ENCODE data around the gene DCAF5.
"Not testable (repeated sequence)": the region's sequence is repeated elsewhere in the genome, so short reads cannot be mapped to it uniquely, and the experiment has no call there.

The DCAF5 gene, protein sequence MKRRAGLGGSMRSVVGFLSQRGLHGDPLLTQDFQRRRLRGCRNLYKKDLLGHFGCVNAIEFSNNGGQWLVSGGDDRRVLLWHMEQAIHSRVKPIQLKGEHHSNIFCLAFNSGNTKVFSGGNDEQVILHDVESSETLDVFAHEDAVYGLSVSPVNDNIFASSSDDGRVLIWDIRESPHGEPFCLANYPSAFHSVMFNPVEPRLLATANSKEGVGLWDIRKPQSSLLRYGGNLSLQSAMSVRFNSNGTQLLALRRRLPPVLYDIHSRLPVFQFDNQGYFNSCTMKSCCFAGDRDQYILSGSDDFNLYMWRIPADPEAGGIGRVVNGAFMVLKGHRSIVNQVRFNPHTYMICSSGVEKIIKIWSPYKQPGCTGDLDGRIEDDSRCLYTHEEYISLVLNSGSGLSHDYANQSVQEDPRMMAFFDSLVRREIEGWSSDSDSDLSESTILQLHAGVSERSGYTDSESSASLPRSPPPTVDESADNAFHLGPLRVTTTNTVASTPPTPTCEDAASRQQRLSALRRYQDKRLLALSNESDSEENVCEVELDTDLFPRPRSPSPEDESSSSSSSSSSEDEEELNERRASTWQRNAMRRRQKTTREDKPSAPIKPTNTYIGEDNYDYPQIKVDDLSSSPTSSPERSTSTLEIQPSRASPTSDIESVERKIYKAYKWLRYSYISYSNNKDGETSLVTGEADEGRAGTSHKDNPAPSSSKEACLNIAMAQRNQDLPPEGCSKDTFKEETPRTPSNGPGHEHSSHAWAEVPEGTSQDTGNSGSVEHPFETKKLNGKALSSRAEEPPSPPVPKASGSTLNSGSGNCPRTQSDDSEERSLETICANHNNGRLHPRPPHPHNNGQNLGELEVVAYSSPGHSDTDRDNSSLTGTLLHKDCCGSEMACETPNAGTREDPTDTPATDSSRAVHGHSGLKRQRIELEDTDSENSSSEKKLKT

DNA sequence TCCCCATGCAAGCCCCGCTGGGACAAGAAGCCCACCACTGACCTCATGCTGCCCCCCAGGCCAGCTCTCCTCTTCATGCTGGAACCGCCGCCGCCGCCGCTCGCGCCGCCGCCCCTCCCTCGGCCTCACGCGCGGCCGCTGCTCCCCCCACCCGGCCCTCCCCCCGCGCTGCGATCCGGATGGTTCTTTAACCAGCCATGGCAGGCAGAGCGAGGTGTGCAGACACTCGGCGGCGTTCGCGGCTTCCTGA lies at the start of gene DCAF5:
Gene DCAF5 (minus strand): TSS at position 218 of the 250 bp plus-strand sequence. CDS start 141 bp downstream, at position 77.
- H3K27me3 Mint-ChIP-seq, result peaks cover 5% of the 10 kb centered on the region
- H3K36me3 Mint-ChIP-seq (ENCODE audit: low read depth), result peaks cover 19% of the 10 kb centered on the region
- peaks cover 38% of the 10 kb centered on the region for H3K4me1 Mint-ChIP-seq (ENCODE audit: low read depth)
- peak within 1 kb of the TSS; percentile 96 for H3K4me3 Mint-ChIP-seq
- peak within 1 kb of the TSS; percentile 94 for H3K27ac Mint-ChIP-seq
- H3K9me3 Mint-ChIP-seq, result no peaks in the 10 kb centered on the region

DNA sequence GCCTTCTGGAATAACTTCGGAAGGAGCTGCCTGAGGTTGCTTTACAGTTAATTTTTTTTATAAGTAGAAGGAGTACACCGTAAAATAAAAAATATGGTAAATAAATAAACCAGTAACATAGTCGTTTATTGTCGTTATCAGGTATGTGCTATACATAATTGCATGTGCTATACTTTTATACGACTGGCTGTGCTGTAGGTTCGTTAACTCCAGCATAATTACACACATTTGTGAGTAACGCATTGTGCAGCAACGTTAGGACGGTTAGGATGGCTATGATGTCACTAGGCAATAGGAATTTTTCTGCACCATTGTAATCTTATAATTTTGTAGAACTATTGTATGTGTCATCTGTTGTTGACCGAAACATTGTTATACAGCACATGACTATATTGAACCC lies 46.9 kb upstream of the DCAF5 start:
- Mint-ChIP-seq H3K27ac (no peak overlapping the region), H3K36me3 (ENCODE audit: low read depth) (no peaks in the 10 kb centered on the region), H3K9me3 (no peaks in the 10 kb centered on the region), H3K27me3 (no peaks in the 10 kb centered on the region), H3K4me3 (no peak overlapping the region), H3K4me1 (ENCODE audit: low read depth) (no peaks in the 10 kb centered on the region)

GRCh38 chr14:69193721-69194120 lies 40.8 kb upstream of the DCAF5 start:
- no peaks in the 10 kb centered on the region for H3K27me3 Mint-ChIP-seq
- no peaks in the 10 kb centered on the region for H3K36me3 Mint-ChIP-seq (ENCODE audit: low read depth)
- no peaks in the 10 kb centered on the region for H3K9me3 Mint-ChIP-seq
- peaks cover 25% of the 10 kb centered on the region for H3K4me1 Mint-ChIP-seq (ENCODE audit: low read depth)
- peak overlapping the region; percentile 33 for H3K4me3 Mint-ChIP-seq
- H3K27ac Mint-ChIP-seq, result no peak overlapping the region

GRCh38 chr14:69191340-69192111 lies 38.6 kb upstream of the DCAF5 start, which contains the start of gene EXD2:
Gene EXD2 (plus strand): TSS chr14:69191498. CDS start chr14:69209471, 17,973 bp downstream.
- Mint-ChIP-seq H3K27ac (peak within 1 kb of the TSS; percentile 77), H3K27me3 (no peaks in the 10 kb centered on the region), H3K4me1 (ENCODE audit: low read depth) (peaks cover 25% of the 10 kb centered on the region), H3K9me3 (no peaks in the 10 kb centered on the region), H3K36me3 (ENCODE audit: low read depth) (no peaks in the 10 kb centered on the region), H3K4me3 (peak within 1 kb of the TSS; percentile 90)

- H3K9me3 Mint-ChIP-seq, result no peaks in the 10 kb centered on the region
- no peaks in the 10 kb centered on the region for H3K36me3 Mint-ChIP-seq (ENCODE audit: low read depth)
- H3K27ac Mint-ChIP-seq, result no peak overlapping the region
- H3K4me1 Mint-ChIP-seq (ENCODE audit: low read depth), result peaks cover 25% of the 10 kb centered on the region
- peak overlapping the region; percentile 90 for H3K4me3 Mint-ChIP-seq
- no peaks in the 10 kb centered on the region for H3K27me3 Mint-ChIP-seq
Observed at GRCh38 chr14:69190191-69190590, 37.3 kb upstream of the DCAF5 start.

DNA sequence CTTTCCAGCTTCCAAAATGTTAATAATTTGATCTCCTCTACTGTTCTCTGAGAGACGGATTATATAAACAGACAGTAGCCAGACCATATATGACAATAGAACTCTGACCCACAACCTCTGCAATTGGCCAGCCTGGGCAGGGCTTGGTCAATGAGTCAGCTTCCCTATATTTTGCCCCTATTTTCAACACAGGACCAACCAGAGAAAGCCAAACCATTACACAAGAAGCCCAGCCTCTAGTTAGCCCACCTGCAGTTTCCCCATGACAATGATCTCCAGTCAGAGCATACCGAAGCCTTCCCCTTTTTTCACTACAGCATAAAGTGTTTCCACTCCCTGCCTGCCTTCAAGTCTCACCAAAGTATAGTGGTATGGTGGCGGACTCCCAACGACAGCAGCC lies 30.8 kb upstream of the DCAF5 start:
- Mint-ChIP-seq H3K27ac (no peak overlapping the region), H3K4me3 (no peak overlapping the region), H3K27me3 (no peaks in the 10 kb centered on the region), H3K9me3 (no peaks in the 10 kb centered on the region), H3K36me3 (ENCODE audit: low read depth) (no peaks in the 10 kb centered on the region), H3K4me1 (ENCODE audit: low read depth) (no peaks in the 10 kb centered on the region)

DNA sequence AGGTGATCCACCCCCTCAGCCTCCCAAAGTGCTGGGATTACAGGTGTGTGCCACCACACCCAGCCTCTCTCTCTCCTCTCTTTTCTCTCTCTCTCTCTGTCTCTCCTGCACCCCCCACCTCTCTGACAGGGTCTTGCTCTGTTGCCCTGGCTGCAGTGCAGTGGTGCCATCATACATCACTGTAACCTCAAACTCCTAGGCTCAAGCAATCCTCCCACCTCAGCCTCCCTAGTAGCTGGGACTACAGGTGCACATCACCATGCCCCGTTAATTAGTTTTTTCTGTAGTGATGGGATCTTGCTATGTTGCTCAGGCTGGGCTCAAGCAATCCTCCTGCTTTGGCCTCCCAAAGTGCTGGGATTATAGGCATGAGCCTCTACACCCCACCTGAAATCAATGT lies 29.7 kb upstream of the DCAF5 start:
- H3K4me3 Mint-ChIP-seq; H3K9me3 Mint-ChIP-seq; H3K27ac Mint-ChIP-seq; H3K27me3 Mint-ChIP-seq; H3K36me3 Mint-ChIP-seq (ENCODE audit: low read depth); H3K4me1 Mint-ChIP-seq (ENCODE audit: low read depth): not testable (repeated sequence)

GRCh38 chr14:69181491-69181890 lies 28.6 kb upstream of the DCAF5 start:
- Mint-ChIP-seq H3K9me3 (no peaks in the 10 kb centered on the region), H3K36me3 (ENCODE audit: low read depth) (no peaks in the 10 kb centered on the region), H3K27ac (no peak overlapping the region), H3K4me3 (no peak overlapping the region), H3K4me1 (ENCODE audit: low read depth) (no peaks in the 10 kb centered on the region), H3K27me3 (no peaks in the 10 kb centered on the region)

DNA sequence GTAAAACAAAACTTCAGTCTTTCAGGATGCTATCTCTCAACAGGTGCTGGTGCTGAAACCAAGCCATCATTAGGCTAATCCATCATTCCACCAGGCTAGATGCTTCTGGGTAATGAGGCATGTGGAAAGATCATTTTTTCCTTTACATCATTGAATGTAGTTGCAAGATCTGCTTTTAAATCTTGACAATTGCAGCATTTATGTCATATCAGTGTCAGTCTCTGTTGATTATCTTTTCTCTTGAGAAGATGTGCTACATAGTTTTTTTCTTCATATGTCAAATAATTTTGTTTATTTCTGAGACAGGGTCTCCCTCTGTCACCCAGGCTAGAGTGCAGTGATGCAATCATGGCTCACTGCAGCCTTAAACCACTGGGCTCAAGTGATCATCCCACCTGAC lies 22.2 kb upstream of the DCAF5 start:
- no peaks in the 10 kb centered on the region for H3K9me3 Mint-ChIP-seq
- no peaks in the 10 kb centered on the region for H3K36me3 Mint-ChIP-seq (ENCODE audit: low read depth)

GRCh38 chr14:69171569-69171968 lies 18.6 kb upstream of the DCAF5 start:
- no peaks in the 10 kb centered on the region for H3K4me1 Mint-ChIP-seq (ENCODE audit: low read depth)
- H3K27me3 Mint-ChIP-seq, result peaks cover 7% of the 10 kb centered on the region
- no peaks in the 10 kb centered on the region for H3K36me3 Mint-ChIP-seq (ENCODE audit: low read depth)
- H3K4me3 Mint-ChIP-seq, result no peak overlapping the region
- H3K9me3 Mint-ChIP-seq, result no peaks in the 10 kb centered on the region
- no peak overlapping the region for H3K27ac Mint-ChIP-seq

More for the DNA sequence above, 22.2 kb upstream of the DCAF5 start:
- Mint-ChIP-seq H3K27me3 (peaks cover 7% of the 10 kb centered on the region), H3K4me3 (no peak overlapping the region), H3K27ac (no peak overlapping the region), H3K4me1 (ENCODE audit: low read depth) (no peaks in the 10 kb centered on the region)

- Mint-ChIP-seq H3K27me3 (peaks cover 9% of the 10 kb centered on the region), H3K4me1 (ENCODE audit: low read depth) (no peaks in the 10 kb centered on the region), H3K27ac (no peak overlapping the region), H3K4me3 (no peak overlapping the region), H3K36me3 (ENCODE audit: low read depth) (no peaks in the 10 kb centered on the region), H3K9me3 (no peaks in the 10 kb centered on the region)
Observed at GRCh38 chr14:69170839-69171238, 17.9 kb upstream of the DCAF5 start.

DNA sequence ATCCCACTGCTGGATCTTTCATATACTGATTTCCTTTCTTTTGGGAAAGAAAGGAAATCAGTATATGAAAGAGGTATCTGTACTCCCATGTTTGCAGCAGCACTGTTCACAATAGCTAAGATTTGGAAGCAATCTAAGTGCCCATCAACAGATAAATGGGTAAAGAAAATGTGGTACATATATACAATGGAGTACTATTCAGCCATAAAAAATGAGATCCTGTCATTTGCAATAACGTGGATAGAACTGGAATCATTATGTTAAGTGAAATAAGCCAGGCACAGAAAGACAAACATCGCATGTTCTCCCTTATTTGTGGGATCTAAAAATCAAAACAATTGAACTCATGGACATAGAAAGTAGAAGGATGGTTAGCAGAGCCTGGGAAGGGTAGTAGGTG lies 12.9 kb upstream of the DCAF5 start:
- not testable (repeated sequence) for H3K4me1 Mint-ChIP-seq (ENCODE audit: low read depth); H3K27ac Mint-ChIP-seq; H3K36me3 Mint-ChIP-seq (ENCODE audit: low read depth); H3K4me3 Mint-ChIP-seq
- H3K9me3 Mint-ChIP-seq, result peaks cover 14% of the 10 kb centered on the region
- peaks cover 22% of the 10 kb centered on the region for H3K27me3 Mint-ChIP-seq

DNA sequence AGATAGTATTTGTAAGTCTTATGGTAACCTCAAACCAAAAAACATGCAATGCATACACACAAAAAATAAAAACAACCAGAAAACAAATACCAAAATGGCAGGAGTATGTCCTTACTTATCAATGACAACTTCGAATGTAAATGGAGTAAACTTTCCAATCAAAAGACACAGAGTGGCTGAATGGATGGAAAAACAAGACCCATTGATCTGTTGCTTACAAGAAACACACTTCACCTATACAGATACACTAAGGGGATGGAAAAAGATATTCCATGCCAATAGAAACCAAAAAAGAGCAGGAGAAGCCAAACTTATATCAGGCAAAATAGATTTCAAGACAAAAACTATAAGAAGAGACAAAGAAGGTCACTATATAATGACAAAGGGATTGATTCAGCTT lies 8.7 kb upstream of the DCAF5 start:
- peaks cover 38% of the 10 kb centered on the region for H3K27me3 Mint-ChIP-seq
- H3K27ac Mint-ChIP-seq, result no peak overlapping the region

GRCh38 chr14:69156224-69156623 lies 3.3 kb upstream of the DCAF5 start:
- Mint-ChIP-seq H3K4me3 (no peak overlapping the region), H3K36me3 (ENCODE audit: low read depth) (no peaks in the 10 kb centered on the region), H3K27me3 (peaks cover 19% of the 10 kb centered on the region), H3K9me3 (no peaks in the 10 kb centered on the region), H3K27ac (no peak overlapping the region), H3K4me1 (ENCODE audit: low read depth) (peaks cover 8% of the 10 kb centered on the region)

More for the DNA sequence above, 8.7 kb upstream of the DCAF5 start:
- Mint-ChIP-seq H3K4me3 (no peak overlapping the region), H3K4me1 (ENCODE audit: low read depth) (no peaks in the 10 kb centered on the region), H3K9me3 (peaks cover 14% of the 10 kb centered on the region), H3K36me3 (ENCODE audit: low read depth) (no peaks in the 10 kb centered on the region)

DNA sequence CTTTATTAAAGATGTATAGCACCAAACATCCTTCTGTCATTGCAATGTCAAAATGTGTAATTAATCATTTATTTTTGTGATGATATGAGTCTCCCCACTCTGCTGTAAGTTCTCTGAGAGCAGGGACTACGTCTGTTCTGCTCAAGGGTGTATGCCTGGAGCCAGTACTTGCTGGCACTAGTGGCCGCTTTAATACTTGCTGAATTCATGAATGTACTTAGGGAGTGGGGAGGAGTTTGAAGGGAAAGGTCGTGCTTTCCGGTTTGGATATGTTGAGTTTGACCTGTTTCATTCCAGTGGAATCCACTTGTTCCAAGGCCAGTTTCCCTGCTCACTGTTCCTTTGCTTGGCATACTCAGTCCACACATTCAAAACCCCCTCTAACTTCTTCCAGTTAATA lies 1.9 kb upstream of the DCAF5 start:
- H3K9me3 Mint-ChIP-seq, result no peaks in the 10 kb centered on the region
- peaks cover 12% of the 10 kb centered on the region for H3K27me3 Mint-ChIP-seq
- H3K27ac Mint-ChIP-seq, result no peak overlapping the region
- H3K4me1 Mint-ChIP-seq (ENCODE audit: low read depth), result peaks cover 22% of the 10 kb centered on the region
- no peak overlapping the region for H3K4me3 Mint-ChIP-seq
- peaks cover 5% of the 10 kb centered on the region for H3K36me3 Mint-ChIP-seq (ENCODE audit: low read depth)

All from stimulated activated naive CD8-positive, alpha-beta T cell treated with anti-CD3 and anti-CD28 coated beads, Interleukin-15, Interleukin-2, amounts not matched to agents 100 ng/mL and 50 ng/mL, for 24 hours (primary cell).